GM12878 (cell line): ENCODE data around the gene FOLR3. TPM values are rescaled to one million over a fixed set of nuclear protein-coding genes. Genes with fewer than 3 reads are reported as not detected.

Experiments
- ATAC-seq: fragments of 200-7000 bp; cut with Tn5 transposase; 3 replicates; pipeline ENCODE4 v1.9.1; 2020; ENCODE audit warnings: mild to moderate bottlenecking, moderate library complexity
- BruUV-seq: library from RNA; stranded (reverse); fragments of 400-500 nt; replicated peaks from 2 replicates; lab custom pipeline; 2021; lab: Mats Ljungman, UMichigan
- CTCF ChIA-PET: fragments of 300-600 bp; sonication (Branson Sonifier 250); formaldehyde crosslinking; extraction: SDS; loops from one replicate; lab custom pipeline; 2021; ENCODE audit warnings: inconsistent platforms; lab: Yijun Ruan, JAX
- POLR2A ChIA-PET: fragments of 350-600 bp; formaldehyde crosslinking; extraction: SDS; loops from one replicate; lab custom pipeline; 2021; ENCODE audit warnings: inconsistent platforms; lab: Charles Lee
- RAD21 ChIA-PET: fragments of 300-600 bp; sonication (Branson Sonifier 250); formaldehyde crosslinking; loops from one replicate; lab custom pipeline; 2023; ENCODE audit warnings: antibody characterized with exemption; ENCODE audit not compliant: unreplicated experiment; lab: Charles Lee
- SMC1A ChIA-PET: fragments of 300-600 bp; sonication (Branson Sonifier 250); formaldehyde crosslinking; loops from one replicate; lab custom pipeline; 2023; ENCODE audit not compliant: unreplicated experiment, uncharacterized antibody; lab: Charles Lee
- DNase-seq: peaks from one replicate; pipeline ENCODE4 v3.0.0-alpha.2; 2011; ENCODE audit warnings: low read depth, low spot score
- FAIRE-seq: peaks from 3 replicates; lab custom pipeline; 2011; peaks lifted over from hg19 to GRCh38; lab: Jason Lieb, UNC
- H2AFZ ChIP-seq: 2 replicates; pipeline ENCODE4 v1.6.0; 2011; ENCODE audit warnings: low read depth, low read length, control low read depth; ENCODE audit not compliant: control insufficient read depth
- H3K27ac ChIP-seq: 2 replicates; pipeline ENCODE4 v1.5.1; 2011; ENCODE audit warnings: control low read depth; ENCODE audit not compliant: control insufficient read depth, insufficient read depth
- H3K27me3 ChIP-seq, 2 experiments: replicated peaks in 1 of 2; 2 replicates each; pipeline versions ENCODE4 v1.6.0 to v1.6.1; 2011; ENCODE audit warnings: low read length in 1 of 2; ENCODE audit not compliant: control insufficient read depth in 2 of 2, insufficient read depth in 2 of 2
- H3K36me3 ChIP-seq, 2 experiments: 2 replicates each; pipeline ENCODE4 v1.5.1; 2011; ENCODE audit warnings: low read length in 1 of 2; ENCODE audit not compliant: control insufficient read depth in 2 of 2, insufficient read depth in 2 of 2
- H3K4me1 ChIP-seq: 2 replicates; pipeline ENCODE4 v1.6.1; 2011; ENCODE audit warnings: mild to moderate bottlenecking, low read length, moderate library complexity, mixed read lengths; ENCODE audit not compliant: control insufficient read depth, insufficient read depth
- H3K4me2 ChIP-seq: 2 replicates; pipeline ENCODE4 v1.6.0; 2011; ENCODE audit warnings: control low read depth; ENCODE audit not compliant: control insufficient read depth, insufficient read depth
- H3K4me3 ChIP-seq: fragments of 200-600 bp; sonication (generic); 2 replicates; pipeline ENCODE4 v1.5.1; 2016
- H3K79me2 ChIP-seq: 2 replicates; pipeline ENCODE4 v1.6.0; 2011; ENCODE audit warnings: low read length; ENCODE audit not compliant: control insufficient read depth, insufficient read depth
- H3K9ac ChIP-seq: 2 replicates; pipeline ENCODE4 v1.8.0; 2011; ENCODE audit warnings: low read length, control low read depth, mixed read lengths; ENCODE audit not compliant: control insufficient read depth, insufficient read depth
- H3K9me3 ChIP-seq: replicated peaks from 3 replicates; pipeline ENCODE4 v1.5.1; 2011; ENCODE audit warnings: mild to moderate bottlenecking, low read length; ENCODE audit not compliant: control insufficient read depth, insufficient read depth
- H4K20me1 ChIP-seq: 2 replicates; pipeline ENCODE4 v1.6.0; 2011; ENCODE audit not compliant: control insufficient read depth, insufficient read depth
- CBX3 ChIP-seq: fragments of 200-600 bp; sonication (generic); IDR thresholded peaks from 2 replicates; pipeline ENCODE4 v1.6.1; 2016; ENCODE audit warnings: low read depth, borderline replicate concordance
- CHD2 ChIP-seq: IDR thresholded peaks from 2 replicates; pipeline ENCODE4 v1.6.1; 2011; ENCODE audit warnings: low read depth, low read length, improper control_type of control experiment, borderline replicate concordance
- CTCF ChIP-seq, 3 experiments: IDR thresholded peaks in 2 of 3; conservative IDR thresholded peaks in 1 of 3; 2 replicates each; pipeline ENCODE4 v1.5.1; 2011; ENCODE audit warnings: low read depth in 3 of 3, low read length in 3 of 3, mild to moderate bottlenecking in 3 of 3, control low read depth in 2 of 3, moderate library complexity in 2 of 3, inconsistent platforms in 1 of 3, mixed read lengths in 1 of 3; ENCODE audit not compliant: control insufficient read depth in 2 of 3, insufficient read depth in 1 of 3; ENCODE audit errors: extremely low read depth in 1 of 3
- DPF2 ChIP-seq: fragments of 450-650 bp; IDR thresholded peaks from 2 replicates; pipeline ENCODE4 v1.6.1; 2017; ENCODE audit warnings: mild to moderate bottlenecking
- E2F8 ChIP-seq: fragments of 450-650 bp; IDR thresholded peaks from 2 replicates; pipeline ENCODE4 v1.6.1; 2018; ENCODE audit warnings: mild to moderate bottlenecking, low read depth, moderate library complexity; ENCODE audit not compliant: partially characterized antibody
- NBN ChIP-seq: fragments of 450-650 bp; IDR thresholded peaks from 2 replicates; pipeline ENCODE4 v1.6.1; 2016
- NKRF ChIP-seq: fragments of 450-650 bp; conservative IDR thresholded peaks from 2 replicates; pipeline ENCODE4 v1.6.1; 2017; ENCODE audit warnings: mild to moderate bottlenecking, moderate library complexity
- NR2C2 ChIP-seq: IDR thresholded peaks from 2 replicates; pipeline ENCODE4 v1.6.1; 2011; ENCODE audit warnings: borderline replicate concordance, low read depth; ENCODE audit not compliant: control insufficient read depth, insufficient read length
- RBBP5 ChIP-seq: fragments of 200-600 bp; sonication (generic); conservative IDR thresholded peaks from 2 replicates; pipeline ENCODE4 v1.6.1; 2016
- RCOR1 ChIP-seq: conservative IDR thresholded peaks from 2 replicates; pipeline ENCODE4 v1.6.1; 2012; ENCODE audit warnings: low read depth, low read length, improper control_type of control experiment
- SIN3A ChIP-seq: IDR thresholded peaks from 2 replicates; pipeline ENCODE4 v1.6.1; 2012; ENCODE audit warnings: low read depth, low read length, improper control_type of control experiment
- SMC3 ChIP-seq: IDR thresholded peaks from 2 replicates; pipeline ENCODE4 v1.6.1; 2011; ENCODE audit warnings: low read length, improper control_type of control experiment, borderline replicate concordance
- SREBF2 ChIP-seq: IDR thresholded peaks from 2 replicates; pipeline ENCODE4 v1.6.1; 2012; ENCODE audit warnings: mild to moderate bottlenecking, low read length
- WRNIP1 ChIP-seq: IDR thresholded peaks from 2 replicates; pipeline ENCODE4 v1.6.1; 2011; ENCODE audit warnings: low read depth, low read length, improper control_type of control experiment, borderline replicate concordance
- YY1 ChIP-seq: IDR thresholded peaks from 2 replicates; pipeline ENCODE4 v1.6.1; 2011; ENCODE audit warnings: low read depth, mild to moderate bottlenecking, low read length
- WGBS: methylation state at CpG from one replicate; pipeline ENCODE4 v1.1.6; 2016; ENCODE audit warnings: low lambda C conversion rate; ENCODE audit not compliant: insufficient replicate concordance, insufficient coverage; ENCODE audit errors: missing lambda C conversion rate; 5-methylcytosine and 5-hydroxymethylcytosine counted together
- in situ Hi-C: fragments of 300-500 bp; cut with MboI; formaldehyde crosslinking; loops from 9 replicates; pipeline ENCODE4 v1.14.3; 2018; ENCODE audit warnings: mixed read lengths
- intact Hi-C: fragments of 100-400 bp; cut with micrococcal nuclease; formaldehyde crosslinking; loops from one replicate; pipeline ENCODE4 v1.14.2; 2022; ENCODE audit not compliant: unreplicated experiment
- polyA plus RNA-seq, 11 experiments: library from polyadenylated mRNA; depleted of rRNA in 4 of 11; unstranded in 6 of 11; stranded (reverse) in 5 of 11; fragments of >200 nt; fragmentation: Nextera tagmentation in 4 of 11; fragmentation: Illumina TruSeq in 1 of 11; extraction: Ambion mirVana in 4 of 11; extraction: Trizol in 1 of 11; gene quantifications; 1 replicate in 1 of 11; 2 replicates in 10 of 11; pipeline versions ENCODE4 v1.2.1 to v1.2.3, GENCODE V29; 2011 to 2016; ENCODE audit warnings: inconsistent platforms in 2 of 11, missing spikeins in 2 of 11, low read depth in 1 of 11
- total RNA-seq, 4 experiments: library from RNA; depleted of rRNA in 3 of 4; stranded (reverse); fragments of >200 nt in 3 of 4; fragmentation: Illumina TruSeq in 1 of 4; extraction: Trizol in 1 of 4; gene quantifications; 2 replicates each; pipeline versions ENCODE4 v1.2.1 to v1.2.3, GENCODE V29; 2013 to 2021

Gene FOLR3
- total and polyA plus RNA-seq, 10 of the 15 experiments (the other 5 are each of a cell fraction or from before 2014, with no cell fraction given): not detected

- CTCF ChIA-PET: interaction anchor here (1.2 kb wide), 1 partner anchor 24 kb away, joined by 3 read pairs; no protein-coding TSS in a partner anchor
- no peak for FAIRE-seq
Observed at GRCh38 chr11:72122607-72123006, 12.9 kb upstream of the FOLR3 start.

More at GRCh38 chr11:72122607-72123006, 12.9 kb upstream of the FOLR3 start:
- 50% methylated on average over 1 of the region's 1 CpG for WGBS
- H3K9me3 ChIP-seq: no peaks in the 10 kb centered on the region; the same call in 1 of the 3 replicates
- no peaks in the 10 kb centered on the region for H4K20me1 ChIP-seq
- no peak overlapping the region for H3K4me2 ChIP-seq
- SMC1A ChIA-PET: no interaction called here
- H3K9ac ChIP-seq: no peak overlapping the region
- ATAC-seq (no peak), DNase-seq (no peak)
- intact Hi-C loops (no loop called here), in situ Hi-C loops (no loop called here)
- POLR2A ChIA-PET: no interaction called here
- H3K27ac ChIP-seq: no peak overlapping the region
- H2AFZ ChIP-seq: no peak overlapping the region
- H3K27me3 ChIP-seq: no peaks in the 10 kb centered on the region
- BruUV-seq: no TSS peak
- TF ChIP-seq NR2C2: no peak
- no peak for TF ChIP-seq CTCF (IDR thresholded peaks at IDR 0.05 in 2 of 3, conservative IDR thresholded peaks at IDR 0.05 in 1 of 3; ENCODE audit: control insufficient read depth in 2 of 3, extremely low read depth in 1 of 3, insufficient read depth in 1 of 3, low read depth in 3 of 3, low read length in 3 of 3)
- no peak for TF ChIP-seq CHD2
- TF ChIP-seq DPF2: no peak
- no peak for TF ChIP-seq WRNIP1
- no peak for TF ChIP-seq SIN3A
- TF ChIP-seq NBN: no peak
- no peak for TF ChIP-seq SREBF2
- TF ChIP-seq E2F8: no peak
- TF ChIP-seq SMC3: no peak
- no peak for TF ChIP-seq RBBP5
- no peak for TF ChIP-seq RCOR1
- no peak for TF ChIP-seq NKRF
- TF ChIP-seq CBX3: no peak
- no peak for TF ChIP-seq YY1
- no peaks in the 10 kb centered on the region for H3K79me2 ChIP-seq
- no peaks in the 10 kb centered on the region for H3K4me1 ChIP-seq
- H3K36me3 ChIP-seq: no peaks in the 10 kb centered on the region
- RAD21 ChIA-PET: no interaction called here
- no peak overlapping the region for H3K4me3 ChIP-seq
